ENCODE data around the gene RIC3.

The RIC3 gene

DNA sequence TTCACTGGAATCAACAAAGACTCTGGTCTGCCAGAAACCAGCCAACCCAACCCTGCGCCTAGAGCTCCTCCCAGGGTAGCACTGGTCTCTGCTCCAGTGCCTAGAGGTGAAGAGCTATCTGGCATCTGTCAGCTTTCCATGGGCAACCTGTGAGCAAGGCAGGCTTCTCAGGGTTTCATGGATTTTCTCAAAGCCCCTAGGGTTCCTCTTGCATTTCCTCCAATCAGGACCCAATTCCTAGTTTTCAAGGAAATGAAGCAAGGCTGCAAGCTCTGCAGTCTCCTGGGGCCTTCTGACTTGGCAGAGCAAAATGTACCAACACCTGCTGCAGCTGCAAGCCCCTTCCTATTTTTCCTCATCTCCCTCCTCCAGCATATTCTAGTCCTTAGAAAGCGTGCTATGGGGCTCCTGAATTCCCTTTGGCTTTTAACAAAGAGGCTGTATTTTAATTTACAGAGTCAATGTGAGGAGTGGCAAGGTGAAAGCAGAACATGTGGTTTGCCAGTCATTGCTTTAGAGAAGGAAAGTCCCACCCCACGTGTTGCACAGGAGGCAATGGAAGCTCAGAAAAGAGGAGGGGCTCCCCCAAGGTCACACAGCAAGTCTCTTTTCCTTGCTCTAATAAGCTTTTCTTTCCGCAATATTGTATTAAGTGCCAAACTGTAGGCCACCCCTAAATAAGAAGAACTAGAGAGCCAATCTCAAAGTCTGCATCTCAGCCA is 33.0 kb upstream of the RIC3 start:
- Histone ChIP-seq H3K9me3 (ENCODE audit: control insufficient read depth, insufficient read depth, low read length) (no peaks in the 10 kb centered on the region), H3K9ac (ENCODE audit: low read depth, low read length) (no peak overlapping the region), H3K36me3 (ENCODE audit: insufficient read depth, low read length) (no peaks in the 10 kb centered on the region), H3K4me1 (ENCODE audit: insufficient read depth, low read length) (peaks cover 5% of the 10 kb centered on the region; the same call in 1 of the 2 replicates)

DNA sequence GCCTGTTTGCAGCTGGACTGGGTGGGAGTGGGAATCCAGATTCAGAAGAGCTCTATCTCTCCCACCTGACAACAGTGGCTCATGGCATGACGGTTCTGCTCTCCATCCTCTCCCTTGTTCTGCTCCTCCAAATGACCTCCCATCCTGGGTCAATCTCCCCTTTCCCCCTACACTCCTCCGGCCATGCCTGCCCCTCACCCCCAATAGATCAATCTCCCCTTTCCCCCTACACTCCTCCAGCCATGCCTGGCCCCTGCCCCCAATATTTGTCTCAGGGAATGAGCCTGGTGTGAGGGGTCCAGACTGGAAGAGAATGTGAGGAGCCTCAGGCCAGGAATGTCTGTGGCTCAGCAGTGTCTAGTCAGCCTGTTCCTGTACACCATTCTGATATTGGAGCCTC is 30.9 kb upstream of the RIC3 start:
- Histone ChIP-seq H3K36me3 (ENCODE audit: insufficient read depth, low read length) (no peaks in the 10 kb centered on the region), H3K9me3 (ENCODE audit: control insufficient read depth, insufficient read depth, low read length) (no peaks in the 10 kb centered on the region), H3K9ac (ENCODE audit: low read depth, low read length) (no peak overlapping the region), H3K4me1 (ENCODE audit: insufficient read depth, low read length) (no peaks in the 10 kb centered on the region)

DNA sequence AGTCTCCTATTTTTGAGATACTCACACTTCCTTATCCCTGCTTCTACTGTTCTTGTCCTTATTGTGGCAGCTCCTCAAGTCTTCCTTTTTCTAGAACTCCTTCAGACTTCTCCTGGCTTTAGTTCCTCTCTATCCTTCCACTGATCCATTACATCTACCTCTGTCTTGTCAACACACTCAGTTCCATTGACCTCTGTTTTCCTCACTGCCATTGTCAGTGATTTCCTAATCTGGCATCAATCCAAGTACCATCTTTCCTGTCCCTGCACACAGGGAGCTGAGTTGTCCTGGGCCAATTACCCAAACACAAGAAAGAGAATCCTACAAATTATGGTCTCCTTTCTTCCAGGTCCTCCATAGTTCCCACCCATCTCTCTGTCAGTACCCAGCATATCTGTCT is 27.9 kb upstream of the RIC3 start:
- Histone ChIP-seq H3K9me3 (ENCODE audit: control insufficient read depth, insufficient read depth, low read length) (no peaks in the 10 kb centered on the region), H3K9ac (ENCODE audit: low read depth, low read length) (no peak overlapping the region), H3K36me3 (ENCODE audit: insufficient read depth, low read length) (no peaks in the 10 kb centered on the region), H3K4me1 (ENCODE audit: insufficient read depth, low read length) (no peaks in the 10 kb centered on the region; the same call in 1 of the 2 replicates)

DNA sequence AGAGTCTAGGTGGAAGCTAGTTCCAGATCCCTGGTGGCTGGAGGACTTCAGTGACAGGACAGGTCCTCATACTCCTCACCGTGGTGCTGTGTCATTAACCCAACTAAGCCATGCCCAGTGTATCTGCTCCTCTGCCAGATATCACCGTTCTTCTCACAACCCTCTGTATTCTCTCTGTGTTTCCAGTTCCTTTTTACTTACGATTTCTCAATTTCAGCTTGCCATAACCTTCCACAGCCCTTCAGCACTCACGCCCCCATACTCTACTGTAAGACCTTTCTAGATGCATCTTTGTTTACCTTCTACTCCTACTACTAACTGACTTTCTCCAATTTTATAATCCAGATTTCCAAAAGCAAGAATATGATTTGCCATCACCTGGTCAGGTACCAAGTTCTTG is 26.1 kb upstream of the RIC3 start:
- Histone ChIP-seq H3K36me3 (ENCODE audit: insufficient read depth, low read length) (no peaks in the 10 kb centered on the region), H3K9me3 (ENCODE audit: control insufficient read depth, insufficient read depth, low read length) (no peaks in the 10 kb centered on the region), H3K4me1 (ENCODE audit: insufficient read depth, low read length) (no peaks in the 10 kb centered on the region; the same call in 1 of the 2 replicates), H3K9ac (ENCODE audit: low read depth, low read length) (no peak overlapping the region)

DNA sequence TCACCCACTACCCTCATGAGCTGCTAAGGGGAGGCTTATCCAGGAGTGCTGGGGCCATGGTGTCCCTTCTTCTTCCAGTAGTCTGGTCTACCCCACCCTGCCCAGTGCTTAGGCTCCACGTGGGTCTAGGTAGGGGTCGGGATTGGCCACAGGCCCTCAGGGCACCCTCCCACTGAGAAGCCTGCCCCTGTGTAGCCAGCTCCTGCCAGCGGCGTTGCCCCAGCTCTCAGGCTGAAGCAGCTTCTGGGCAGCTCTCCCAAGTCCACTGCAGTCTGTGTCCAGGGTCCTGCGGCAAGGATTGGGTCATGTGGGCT is 24.0 kb upstream of the RIC3 start:
- no peaks in the 10 kb centered on the region for H3K9me3 ChIP-seq (ENCODE audit: control insufficient read depth, insufficient read depth, low read length)
- no peak overlapping the region for H3K9ac ChIP-seq (ENCODE audit: low read depth, low read length)
- no peaks in the 10 kb centered on the region; the same call in 1 of the 2 replicates for H3K4me1 ChIP-seq (ENCODE audit: insufficient read depth, low read length)
- H3K36me3 ChIP-seq (ENCODE audit: insufficient read depth, low read length): no peaks in the 10 kb centered on the region

DNA sequence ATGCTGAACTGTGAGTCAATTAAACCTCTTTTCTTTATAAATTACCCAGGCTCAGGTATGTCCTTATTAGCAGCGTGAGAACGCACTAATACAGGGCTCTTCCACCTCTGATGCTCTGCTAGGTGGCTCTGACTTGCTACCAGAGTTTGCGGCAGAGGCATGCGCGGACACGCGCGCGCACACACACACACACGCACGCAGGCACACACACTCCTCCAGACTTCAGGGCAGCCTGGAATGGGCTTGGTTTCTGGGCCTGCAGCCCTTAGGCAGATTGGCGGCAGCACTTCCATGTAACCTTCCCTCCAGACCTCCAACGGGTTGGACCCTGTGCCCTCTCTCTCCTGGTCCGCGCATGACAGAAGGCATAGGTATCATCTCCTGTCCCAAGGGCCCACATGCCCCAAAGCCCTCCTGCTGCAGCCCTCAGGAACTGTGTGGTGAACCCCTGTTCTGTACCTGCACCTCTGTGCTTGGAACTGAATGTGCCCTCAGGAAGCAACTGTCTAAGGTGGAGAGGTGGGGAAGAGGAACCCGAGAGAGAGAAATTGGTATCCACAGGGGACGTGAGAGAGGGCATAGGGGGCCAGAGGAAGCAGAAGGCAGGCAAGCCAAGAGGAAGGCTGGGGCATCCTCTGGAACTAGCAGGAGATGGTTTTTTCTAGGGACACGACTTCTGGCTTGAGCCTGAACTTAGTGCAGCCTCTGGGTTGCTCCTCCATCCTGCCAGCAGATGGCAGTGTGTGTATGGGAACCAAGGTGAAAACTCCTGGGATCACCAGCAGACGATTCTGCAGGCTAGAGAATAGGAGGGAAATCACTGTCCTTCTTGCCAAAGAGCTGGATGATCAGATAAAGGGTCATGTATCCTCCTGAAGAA is 23.4 kb upstream of the RIC3 start:
- Histone ChIP-seq H3K4me1 (ENCODE audit: insufficient read depth, low read length) (no peaks in the 10 kb centered on the region; the same call in 1 of the 2 replicates), H3K9ac (ENCODE audit: low read depth, low read length) (no peak overlapping the region), H3K36me3 (ENCODE audit: insufficient read depth, low read length) (no peaks in the 10 kb centered on the region), H3K9me3 (ENCODE audit: control insufficient read depth, insufficient read depth, low read length) (no peaks in the 10 kb centered on the region)

DNA sequence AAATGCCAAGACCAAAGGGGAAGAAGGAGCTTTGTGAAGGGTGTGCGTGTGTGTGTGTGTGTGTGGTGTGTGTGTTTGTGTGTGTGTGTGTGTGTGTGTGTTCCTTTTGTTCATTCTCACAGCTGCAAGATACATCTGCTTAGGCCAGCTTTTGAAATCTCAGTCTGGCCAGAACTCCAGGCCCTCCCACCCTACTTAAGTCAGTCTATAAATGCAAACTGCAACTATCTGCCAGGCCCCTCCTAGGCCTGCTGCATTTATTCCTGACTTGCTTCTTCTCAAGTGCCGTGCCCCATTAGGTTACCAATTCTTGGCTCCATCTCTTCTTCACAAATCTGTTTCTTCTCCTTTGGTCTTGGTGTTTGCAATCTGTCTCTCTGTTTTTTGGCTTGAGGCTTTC is 21.6 kb upstream of the RIC3 start:
- no peaks in the 10 kb centered on the region for H3K36me3 ChIP-seq (ENCODE audit: insufficient read depth, low read length)
- H3K9me3 ChIP-seq (ENCODE audit: control insufficient read depth, insufficient read depth, low read length): no peaks in the 10 kb centered on the region
- H3K9ac ChIP-seq (ENCODE audit: low read depth, low read length): no peak overlapping the region
- no peaks in the 10 kb centered on the region; the same call in 1 of the 2 replicates for H3K4me1 ChIP-seq (ENCODE audit: insufficient read depth, low read length)

DNA sequence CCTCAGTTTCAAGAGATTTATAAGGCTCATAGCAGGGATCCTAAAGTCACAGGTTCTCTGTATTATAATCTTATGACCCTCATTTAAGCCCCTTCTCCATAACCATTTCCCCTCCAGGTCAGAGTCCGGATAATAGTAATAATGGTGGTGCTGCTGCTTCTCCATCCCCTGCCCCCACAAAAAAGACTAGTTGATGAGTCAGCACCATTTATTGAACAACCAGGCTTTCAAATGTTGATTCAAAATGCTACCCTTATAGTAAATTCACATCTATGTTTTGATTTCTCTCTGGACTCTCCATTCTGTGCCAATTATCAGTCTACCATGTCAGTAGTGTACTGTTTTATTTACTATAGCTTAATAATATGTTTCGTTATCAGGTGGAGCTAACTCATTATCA is 17.6 kb upstream of the RIC3 start:
- H3K4me1 ChIP-seq (ENCODE audit: insufficient read depth, low read length): no peaks in the 10 kb centered on the region
- H3K9ac ChIP-seq (ENCODE audit: low read depth, low read length): no peak overlapping the region
- H3K36me3 ChIP-seq (ENCODE audit: insufficient read depth, low read length): no peaks in the 10 kb centered on the region
- no peaks in the 10 kb centered on the region; the same call in 1 of the 2 replicates for H3K9me3 ChIP-seq (ENCODE audit: control insufficient read depth, insufficient read depth, low read length)

DNA sequence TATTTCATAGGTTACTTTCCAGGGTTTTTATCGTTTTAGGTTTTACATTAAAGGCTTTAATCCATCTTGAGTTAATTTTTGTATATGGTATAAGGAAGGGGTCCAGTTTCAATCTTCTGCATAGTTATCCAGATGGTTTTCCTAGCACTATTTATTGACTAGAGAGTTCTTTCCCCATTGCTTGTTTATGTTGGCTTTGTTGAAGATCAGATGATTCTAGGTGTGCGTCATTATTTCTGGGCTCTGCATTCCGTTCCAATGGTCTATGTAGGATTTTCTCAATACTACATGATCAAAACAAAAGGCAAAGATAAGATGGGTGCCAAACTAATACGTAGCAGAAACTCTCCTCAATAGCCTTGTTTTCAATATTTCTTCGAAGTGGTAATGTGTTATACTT is 14.3 kb upstream of the RIC3 start:
- H3K9me3 ChIP-seq (ENCODE audit: control insufficient read depth, insufficient read depth, low read length): no peaks in the 10 kb centered on the region; the same call in 1 of the 2 replicates
- no peaks in the 10 kb centered on the region for H3K36me3 ChIP-seq (ENCODE audit: insufficient read depth, low read length)
- no peak overlapping the region for H3K9ac ChIP-seq (ENCODE audit: low read depth, low read length)
- no peaks in the 10 kb centered on the region for H3K4me1 ChIP-seq (ENCODE audit: insufficient read depth, low read length)

DNA sequence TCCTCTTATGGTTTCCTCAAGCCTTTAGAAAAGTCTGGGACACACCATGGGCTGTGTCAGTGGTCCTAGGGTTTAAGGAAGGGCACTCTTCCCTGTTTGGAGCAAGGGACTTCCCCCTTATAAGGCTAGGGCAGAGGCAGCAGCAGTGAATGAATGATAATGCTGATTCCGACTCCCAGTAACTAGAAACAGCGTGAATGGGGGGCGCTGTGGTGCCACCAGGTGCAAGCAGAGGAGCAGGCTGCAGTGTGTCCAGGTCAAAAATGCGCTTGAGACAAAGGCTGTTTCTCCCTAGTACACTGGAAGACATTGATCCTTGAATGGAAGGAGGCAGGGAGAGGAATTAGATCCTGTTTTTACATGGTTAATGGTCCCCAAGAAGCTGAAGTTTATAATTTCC is 11.6 kb upstream of the RIC3 start:
- Histone ChIP-seq H3K9ac (ENCODE audit: low read depth, low read length) (no peak overlapping the region), H3K9me3 (ENCODE audit: control insufficient read depth, insufficient read depth, low read length) (no peaks in the 10 kb centered on the region; the same call in 1 of the 2 replicates), H3K36me3 (ENCODE audit: insufficient read depth, low read length) (no peaks in the 10 kb centered on the region), H3K4me1 (ENCODE audit: insufficient read depth, low read length) (no peaks in the 10 kb centered on the region)

DNA sequence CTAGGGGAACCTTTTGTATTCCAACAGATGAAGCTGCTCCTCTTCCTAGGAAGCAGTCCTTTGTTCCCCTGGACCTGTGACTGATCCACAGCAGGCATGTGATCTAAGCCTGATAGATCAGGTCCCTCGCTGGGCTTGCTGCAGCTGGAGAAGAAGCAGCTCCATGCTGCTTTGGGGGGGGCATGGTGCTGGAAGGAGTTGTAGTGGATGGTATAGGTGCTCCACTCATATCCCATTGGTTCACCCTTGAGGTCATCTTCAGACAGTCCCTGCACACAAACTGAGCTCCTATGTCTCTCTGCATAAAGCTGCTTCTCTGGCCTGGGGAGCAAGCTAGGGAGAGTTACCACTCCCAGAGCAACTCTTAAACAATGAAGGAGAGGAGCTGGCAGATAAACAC is 9.5 kb upstream of the RIC3 start:
- Histone ChIP-seq H3K4me1 (ENCODE audit: insufficient read depth, low read length) (no peaks in the 10 kb centered on the region), H3K9me3 (ENCODE audit: control insufficient read depth, insufficient read depth, low read length) (no peaks in the 10 kb centered on the region), H3K9ac (ENCODE audit: low read depth, low read length) (no peak overlapping the region), H3K36me3 (ENCODE audit: insufficient read depth, low read length) (no peaks in the 10 kb centered on the region)

DNA sequence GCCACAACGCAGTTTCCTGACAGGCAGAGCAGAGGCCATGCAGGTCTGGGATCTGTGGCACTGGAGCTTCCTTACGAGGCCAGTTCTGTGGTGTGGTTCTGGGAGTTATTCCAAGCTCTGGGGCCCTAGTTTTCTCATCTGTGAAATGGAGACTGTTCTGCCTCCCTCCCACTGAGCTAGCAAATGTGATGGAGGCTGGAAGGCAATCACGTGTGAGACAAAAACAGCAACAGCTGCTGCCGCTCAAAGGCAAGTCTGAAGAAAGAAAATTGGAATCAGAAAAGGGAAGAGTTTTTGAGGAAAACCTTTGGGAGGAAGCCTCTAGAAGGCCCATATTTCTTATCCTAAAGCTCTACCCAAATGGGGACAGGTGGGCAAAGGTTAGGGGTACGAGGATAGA is 8.3 kb upstream of the RIC3 start:
- H3K9ac ChIP-seq (ENCODE audit: low read depth, low read length): no peak overlapping the region
- H3K9me3 ChIP-seq (ENCODE audit: control insufficient read depth, insufficient read depth, low read length): no peaks in the 10 kb centered on the region
- H3K36me3 ChIP-seq (ENCODE audit: insufficient read depth, low read length): no peaks in the 10 kb centered on the region
- no peaks in the 10 kb centered on the region for H3K4me1 ChIP-seq (ENCODE audit: insufficient read depth, low read length)

DNA sequence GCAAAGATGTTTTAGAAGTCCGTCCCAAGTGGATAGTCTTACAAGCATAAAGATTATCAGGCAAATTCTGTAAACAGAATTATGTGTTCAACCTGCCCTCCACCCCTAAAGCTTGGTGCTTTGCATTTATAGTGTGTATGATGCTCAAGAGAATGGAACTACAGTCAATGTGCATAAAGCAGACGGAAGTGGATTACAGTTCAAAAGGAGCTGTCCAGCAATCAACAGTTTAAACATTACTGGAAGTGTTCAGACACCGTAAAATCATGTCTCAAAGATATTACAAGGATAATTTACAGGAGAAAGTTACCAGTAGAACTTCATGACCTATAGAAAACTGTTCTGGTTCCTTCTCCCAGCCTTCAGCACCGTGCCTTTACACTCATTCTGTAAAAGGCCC is 1.0 kb downstream of the RIC3 start:
- Histone ChIP-seq H3K4me1 (ENCODE audit: insufficient read depth, low read length) (no peaks in the 10 kb centered on the region), H3K9me3 (ENCODE audit: control insufficient read depth, insufficient read depth, low read length) (no peaks in the 10 kb centered on the region), H3K9ac (ENCODE audit: low read depth, low read length) (peak overlapping the region; percentile 90; the same call in 1 of the 2 replicates), H3K36me3 (ENCODE audit: insufficient read depth, low read length) (no peaks in the 10 kb centered on the region)

DNA sequence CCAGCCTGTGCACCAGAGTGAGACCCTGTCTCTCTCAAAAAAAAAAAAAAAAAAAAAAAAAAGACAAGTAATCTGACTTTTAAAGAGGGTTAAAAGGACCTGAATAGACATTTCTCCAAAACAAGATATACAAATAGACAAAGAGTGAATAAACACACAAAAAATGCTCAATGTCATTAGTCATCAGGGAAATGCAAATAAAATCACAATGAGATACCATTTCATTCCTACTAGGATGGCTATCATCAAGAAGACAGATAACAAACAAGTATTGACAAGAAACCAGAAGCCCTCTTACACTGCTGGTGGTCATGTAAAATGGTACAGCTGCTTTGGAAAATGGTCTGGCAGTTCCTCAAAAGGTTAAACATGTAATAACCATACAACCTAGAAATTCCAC is 4.1 kb downstream of the RIC3 start:
- no peak overlapping the region for H3K9ac ChIP-seq (ENCODE audit: low read depth, low read length)
- H3K4me1 ChIP-seq (ENCODE audit: insufficient read depth, low read length): no peaks in the 10 kb centered on the region
- H3K36me3 ChIP-seq (ENCODE audit: insufficient read depth, low read length): no peaks in the 10 kb centered on the region
- no peaks in the 10 kb centered on the region for H3K9me3 ChIP-seq (ENCODE audit: control insufficient read depth, insufficient read depth, low read length)
